Spleen (tissue), 11 donors: ENCODE measurements around the gene FAM219A. TPM values are rescaled to one million over a fixed set of nuclear protein-coding genes. Genes with fewer than 3 reads are reported as not detected.
"Not testable (repeated sequence)": the region's sequence is repeated elsewhere in the genome, so short reads cannot be mapped to it uniquely, and the experiment has no call there.

Source experiments
- DNase-seq: peaks from one replicate; pipeline ENCODE4 v3.0.0-alpha.2; 2020
- H3K27ac ChIP-seq, 8 donors: fragments of 200-600 bp; sonication (generic) in 7 of 8; 1 replicate in 4 of 8; 2 replicates in 4 of 8; pipeline versions ENCODE4 v1.5.0 to v1.8.0; 2016 to 2021; ENCODE audit warnings: inconsistent platforms in 4 of 8, mild to moderate bottlenecking in 4 of 8, moderate library complexity in 1 of 8
- H3K27me3 ChIP-seq, 7 donors: fragments of 200-600 bp; sonication (generic) in 6 of 7; replicated peaks in 1 of 7; 1 replicate in 4 of 7; 2 replicates in 3 of 7; pipeline versions ENCODE4 v1.5.0 to v1.8.0; 2016 to 2021; ENCODE audit warnings: inconsistent platforms in 3 of 7, mild to moderate bottlenecking in 1 of 7
- H3K36me3 ChIP-seq, 6 donors: fragments of 200-600 bp; sonication (generic) in 5 of 6; 1 replicate in 4 of 6; 2 replicates in 2 of 6; pipeline versions ENCODE4 v1.5.0 to v1.8.0; 2016 to 2021; ENCODE audit warnings: inconsistent platforms in 2 of 6
- H3K4me1 ChIP-seq, 6 donors: fragments of 200-600 bp; sonication (generic) in 5 of 6; 1 replicate in 3 of 6; 2 replicates in 3 of 6; pipeline versions ENCODE4 v1.5.0 to v1.8.0; 2016 to 2021; ENCODE audit warnings: inconsistent platforms in 3 of 6
- H3K4me3 ChIP-seq, 8 donors: fragments of 200-600 bp; sonication (generic) in 7 of 8; 1 replicate in 4 of 8; 2 replicates in 4 of 8; pipeline versions ENCODE4 v1.5.0 to v1.8.0; 2016 to 2021; ENCODE audit warnings: inconsistent platforms in 4 of 8, mild to moderate bottlenecking in 4 of 8, moderate library complexity in 2 of 8
- H3K9me3 ChIP-seq, 8 donors: fragments of 200-600 bp; sonication (generic) in 7 of 8; 1 replicate in 4 of 8; 2 replicates in 4 of 8; pipeline versions ENCODE4 v1.5.0 to v1.8.0; 2016 to 2021; ENCODE audit warnings: inconsistent platforms in 4 of 8
- CTCF ChIP-seq, 11 experiments: fragments of 200-600 bp in 7 of 11; fragments of 450-650 bp in 4 of 11; sonication (generic) in 4 of 11; IDR thresholded peaks in 8 of 11; conservative IDR thresholded peaks in 3 of 11; 1 replicate in 7 of 11; 2 replicates in 4 of 11; pipeline versions ENCODE4 v1.4.0 to v1.8.0; 2016 to 2021; ENCODE audit warnings: antibody characterized with exemption in 11 of 11, inconsistent platforms in 4 of 11, mild to moderate bottlenecking in 1 of 11
- POLR2A ChIP-seq, 3 donors: fragments of 450-650 bp; IDR thresholded peaks; one replicate each; pipeline ENCODE4 v1.5.1; 2017; ENCODE audit warnings: antibody characterized with exemption in 3 of 3, mild to moderate bottlenecking in 1 of 3
- POLR2AphosphoS5 ChIP-seq, 3 donors: sonication (generic); formaldehyde crosslinking; IDR thresholded peaks; one replicate each; pipeline ENCODE4 v1.5.1; 2017; ENCODE audit warnings: antibody characterized with exemption in 3 of 3
- whole genome bisulfite sequencing, 5 donors: extraction: QIAGEN DNeasy Blood & Tissue Kit in 3 of 5; methylation state at CpG; one replicate each; pipeline versions ENCODE4 v1.1.5 to v1.1.7; 2013 to 2018; 5-methylcytosine and 5-hydroxymethylcytosine counted together
- intact Hi-C: fragments of 100-400 bp; cut with DNase I; formaldehyde crosslinking; loops from one replicate; pipeline ENCODE4 v1.15.0; 2023; ENCODE audit warnings: low total_unique reads
- polyA plus RNA-seq, 3 donors: library from polyadenylated mRNA; stranded (reverse); fragments of 200-250 nt; gene quantifications; one replicate each; pipeline ENCODE4 v1.2.1, GENCODE V29; 2013
- total RNA-seq, 7 donors: library from RNA; depleted of rRNA in 3 of 7; stranded (reverse); fragments of >200 nt in 3 of 7; fragmentation: NEBNext Ultra II Directional in 4 of 7; extraction: Animal tissue kit (Norgen Biotek cat#: 25700) in 4 of 7; gene quantifications; one replicate each; pipeline versions ENCODE4 v1.1.0 to v1.2.1, GENCODE V29; 2016 to 2021
- donor health status: healthy with polysubstance abuse.
- donor health status: DM: no; HTN: no; CAD: no; lungs with moderate emphysema.
- donor health status: DM: no; HTN: no; CAD: no.
- donor health status: Bipolar disorder and iron deficiency.
- donor health status: healthy.
- donor health status: DM: no; HTN: no; CAD: no.
- donor health status: DM: yes; HTN: yes; CAD: no.

Gene FAM219A
- total and polyA plus RNA-seq, 10 donors, result 3.2 to 26.9 (median 11.0) TPM

DNA sequence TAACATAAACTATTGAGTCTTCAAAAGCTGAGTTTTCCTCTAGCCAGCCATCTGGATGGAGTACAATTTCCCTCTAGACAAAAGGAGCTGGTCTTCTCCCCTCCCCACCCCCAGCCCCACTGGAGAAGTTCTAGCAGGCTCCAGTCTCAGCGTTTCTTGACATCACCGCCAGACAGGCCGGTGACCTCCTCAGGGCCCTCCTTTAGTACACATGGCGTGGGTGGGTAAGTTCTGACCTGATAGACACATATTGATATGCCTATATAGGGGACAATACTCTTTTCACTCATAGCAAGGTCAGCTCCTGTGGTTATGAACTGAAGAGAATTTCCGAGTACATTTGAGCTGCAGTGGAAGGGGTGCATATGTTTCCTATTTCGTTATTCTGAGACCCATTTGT lies 27.5 kb upstream of the FAM219A start:
- H3K36me3 ChIP-seq, result no peaks in the 10 kb centered on the region
- H3K4me1 ChIP-seq, result no peaks in the 10 kb centered on the region
- 66 to 83% (median 74%) methylated on average over 6 of the region's 6 CpGs for WGBS, 5 donors
- no peak for TF ChIP-seq POLR2A (IDR thresholded peaks at IDR 0.05)
- no peak for TF ChIP-seq CTCF (IDR thresholded peaks at IDR 0.05 in 8 of 11, conservative IDR thresholded peaks at IDR 0.05 in 3 of 11)
- TF ChIP-seq POLR2AphosphoS5 (IDR thresholded peaks at IDR 0.05), result no peak
- H3K27me3 ChIP-seq, result peaks cover 0 to 32% (median 0%) of the 10 kb centered on the region in 7 donors
- DNase-seq, result no peak
- no peaks in the 10 kb centered on the region for H3K9me3 ChIP-seq
- no peak overlapping the region for H3K27ac ChIP-seq
- intact Hi-C loops, result no loop called here
- no peak overlapping the region for H3K4me3 ChIP-seq

DNA sequence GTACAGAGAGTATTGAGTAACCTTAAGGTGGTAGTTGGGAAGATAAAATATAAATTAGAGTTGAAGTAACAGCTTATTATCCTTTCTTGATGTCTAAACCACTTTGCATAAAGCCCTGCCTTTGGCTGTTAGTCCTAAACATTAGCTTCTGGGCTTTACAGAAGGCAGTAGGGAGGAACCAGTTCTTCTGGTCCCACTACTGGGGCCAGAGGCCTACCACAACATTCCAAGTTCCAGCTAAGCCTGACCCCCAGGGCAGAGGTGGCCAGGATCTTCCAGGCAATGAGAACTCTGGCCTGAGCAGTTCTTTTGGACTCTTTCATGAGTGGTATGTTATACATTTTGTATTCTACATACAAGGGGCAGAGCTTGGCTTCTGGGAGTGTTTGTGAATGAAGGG lies 26.3 kb upstream of the FAM219A start:
- Histone ChIP-seq H3K36me3 (no peaks in the 10 kb centered on the region), H3K27me3 (peaks cover 0 to 25% (median 0%) of the 10 kb centered on the region in 7 donors), H3K4me3 (no peak overlapping the region), H3K27ac (no peak overlapping the region), H3K9me3 (no peaks in the 10 kb centered on the region), H3K4me1 (no peaks in the 10 kb centered on the region)
- no peak for DNase-seq
- TF ChIP-seq POLR2AphosphoS5 (IDR thresholded peaks at IDR 0.05) (no peak), CTCF (IDR thresholded peaks at IDR 0.05 in 8 of 11, conservative IDR thresholded peaks at IDR 0.05 in 3 of 11) (no peak), POLR2A (IDR thresholded peaks at IDR 0.05) (no peak)
- intact Hi-C loops, result no loop called here

GRCh38 chr9:34482746-34483145 lies 24.4 kb upstream of the FAM219A start:
- H3K27me3 ChIP-seq, H3K27ac ChIP-seq, H3K4me3 ChIP-seq, DNase-seq, intact Hi-C loops, H3K36me3 ChIP-seq, H3K4me1 ChIP-seq, H3K9me3 ChIP-seq: not testable (repeated sequence)
- WGBS, 5 donors, result 94 to 98% (median 96%) methylated on average over 9 to 27 of the region's 27 CpGs

DNA sequence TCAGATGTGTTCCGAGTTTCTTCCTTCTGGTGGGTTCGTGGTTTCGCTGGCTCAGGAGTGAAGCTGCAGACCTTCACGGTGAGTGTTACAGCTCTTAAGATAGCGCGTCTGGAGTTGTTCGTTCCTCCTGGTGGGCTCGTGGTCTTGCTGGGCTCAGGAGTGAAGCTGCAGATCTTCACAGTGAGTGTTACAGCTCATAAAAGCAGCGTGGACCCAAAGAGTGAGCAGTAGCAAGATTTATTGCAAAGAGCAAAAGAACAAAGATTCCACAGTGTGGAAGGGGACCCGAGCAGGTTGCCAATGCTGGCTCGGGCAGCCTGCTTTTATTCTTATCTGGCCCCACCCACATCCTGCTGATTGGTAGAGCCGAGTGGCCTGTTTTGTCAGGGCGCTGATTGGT lies 23.2 kb upstream of the FAM219A start:
- H3K9me3 ChIP-seq, H3K4me1 ChIP-seq, H3K27me3 ChIP-seq, DNase-seq, intact Hi-C loops, H3K36me3 ChIP-seq, H3K27ac ChIP-seq, H3K4me3 ChIP-seq: not testable (repeated sequence)
- 60 to 71% (median 66%) methylated on average over 11 to 13 of the region's 13 CpGs for WGBS, 5 donors

GRCh38 chr9:34479431-34479866 lies 21.1 kb upstream of the FAM219A start:
- no peak for DNase-seq
- intact Hi-C loops, result no loop called here
- WGBS, 5 donors, result 67 to 76% (median 68%) methylated on average over 5 of the region's 5 CpGs

More at GRCh38 chr9:34479431-34479866, 21.1 kb upstream of the FAM219A start:
- H3K4me1 ChIP-seq, result no peaks in the 10 kb centered on the region
- H3K27ac ChIP-seq, result no peak overlapping the region
- H3K9me3 ChIP-seq, result no peaks in the 10 kb centered on the region
- no peak overlapping the region for H3K4me3 ChIP-seq
- peaks cover 0 to 10% (median 0%) of the 10 kb centered on the region in 7 donors for H3K27me3 ChIP-seq
- no peaks in the 10 kb centered on the region for H3K36me3 ChIP-seq
- TF ChIP-seq POLR2AphosphoS5 (IDR thresholded peaks at IDR 0.05) (no peak), POLR2A (IDR thresholded peaks at IDR 0.05) (no peak), CTCF (IDR thresholded peaks at IDR 0.05 in 8 of 11, conservative IDR thresholded peaks at IDR 0.05 in 3 of 11) (no peak)
